GM12878 (cell line): Measurements from ENCODE around the gene RNFT2. TPM values are rescaled to one million over a fixed set of nuclear protein-coding genes. Genes with fewer than 3 reads are reported as not detected.

ENCODE experiments used
- ATAC-seq: fragments of 200-7000 bp; cut with Tn5 transposase; 3 replicates; pipeline ENCODE4 v1.9.1; 2020; ENCODE audit warnings: mild to moderate bottlenecking, moderate library complexity
- BruUV-seq: library from RNA; stranded (reverse); fragments of 400-500 nt; replicated peaks from 2 replicates; lab custom pipeline; 2021; lab: Mats Ljungman, UMichigan
- CTCF ChIA-PET: fragments of 300-600 bp; sonication (Branson Sonifier 250); formaldehyde crosslinking; extraction: SDS; loops from one replicate; lab custom pipeline; 2021; ENCODE audit warnings: inconsistent platforms; lab: Yijun Ruan, JAX
- POLR2A ChIA-PET: fragments of 350-600 bp; formaldehyde crosslinking; extraction: SDS; loops from one replicate; lab custom pipeline; 2021; ENCODE audit warnings: inconsistent platforms; lab: Charles Lee
- RAD21 ChIA-PET: fragments of 300-600 bp; sonication (Branson Sonifier 250); formaldehyde crosslinking; loops from one replicate; lab custom pipeline; 2023; ENCODE audit warnings: antibody characterized with exemption; ENCODE audit not compliant: unreplicated experiment; lab: Charles Lee
- SMC1A ChIA-PET: fragments of 300-600 bp; sonication (Branson Sonifier 250); formaldehyde crosslinking; loops from one replicate; lab custom pipeline; 2023; ENCODE audit not compliant: unreplicated experiment, uncharacterized antibody; lab: Charles Lee
- DNase-seq: peaks from one replicate; pipeline ENCODE4 v3.0.0-alpha.2; 2011; ENCODE audit warnings: low read depth, low spot score
- FAIRE-seq: peaks from 3 replicates; lab custom pipeline; 2011; peaks lifted over from hg19 to GRCh38; lab: Jason Lieb, UNC
- H2AFZ ChIP-seq: 2 replicates; pipeline ENCODE4 v1.6.0; 2011; ENCODE audit warnings: low read depth, low read length, control low read depth; ENCODE audit not compliant: control insufficient read depth
- H3K27ac ChIP-seq: 2 replicates; pipeline ENCODE4 v1.5.1; 2011; ENCODE audit warnings: control low read depth; ENCODE audit not compliant: control insufficient read depth, insufficient read depth
- H3K27me3 ChIP-seq, 2 experiments: replicated peaks in 1 of 2; 2 replicates each; pipeline versions ENCODE4 v1.6.0 to v1.6.1; 2011; ENCODE audit warnings: low read length in 1 of 2; ENCODE audit not compliant: control insufficient read depth in 2 of 2, insufficient read depth in 2 of 2
- H3K36me3 ChIP-seq, 2 experiments: 2 replicates each; pipeline ENCODE4 v1.5.1; 2011; ENCODE audit warnings: low read length in 1 of 2; ENCODE audit not compliant: control insufficient read depth in 2 of 2, insufficient read depth in 2 of 2
- H3K4me1 ChIP-seq: 2 replicates; pipeline ENCODE4 v1.6.1; 2011; ENCODE audit warnings: mild to moderate bottlenecking, low read length, moderate library complexity, mixed read lengths; ENCODE audit not compliant: control insufficient read depth, insufficient read depth
- H3K4me2 ChIP-seq: 2 replicates; pipeline ENCODE4 v1.6.0; 2011; ENCODE audit warnings: control low read depth; ENCODE audit not compliant: control insufficient read depth, insufficient read depth
- H3K4me3 ChIP-seq: fragments of 200-600 bp; sonication (generic); 2 replicates; pipeline ENCODE4 v1.5.1; 2016
- H3K79me2 ChIP-seq: 2 replicates; pipeline ENCODE4 v1.6.0; 2011; ENCODE audit warnings: low read length; ENCODE audit not compliant: control insufficient read depth, insufficient read depth
- H3K9ac ChIP-seq: 2 replicates; pipeline ENCODE4 v1.8.0; 2011; ENCODE audit warnings: low read length, control low read depth, mixed read lengths; ENCODE audit not compliant: control insufficient read depth, insufficient read depth
- H3K9me3 ChIP-seq: replicated peaks from 3 replicates; pipeline ENCODE4 v1.5.1; 2011; ENCODE audit warnings: mild to moderate bottlenecking, low read length; ENCODE audit not compliant: control insufficient read depth, insufficient read depth
- H4K20me1 ChIP-seq: 2 replicates; pipeline ENCODE4 v1.6.0; 2011; ENCODE audit not compliant: control insufficient read depth, insufficient read depth
- ELK1 ChIP-seq: IDR thresholded peaks from 2 replicates; pipeline ENCODE4 v1.6.1; 2012; ENCODE audit warnings: low read depth, low read length, improper control_type of control experiment
- EZH2 ChIP-seq: IDR thresholded peaks from 2 replicates; pipeline ENCODE4 v1.6.1; 2012; ENCODE audit warnings: low read depth, mild to moderate bottlenecking, control low read depth, inconsistent platforms, low read length, borderline replicate concordance; ENCODE audit not compliant: control insufficient read depth
- NFYB ChIP-seq: IDR thresholded peaks from 2 replicates; pipeline ENCODE4 v1.6.1; 2011; ENCODE audit warnings: low read depth, mild to moderate bottlenecking, low read length, improper control_type of control experiment, moderate library complexity; ENCODE audit not compliant: insufficient read depth
- NRF1 ChIP-seq: conservative IDR thresholded peaks from 2 replicates; pipeline ENCODE4 v1.6.1; 2011; ENCODE audit warnings: mild to moderate bottlenecking, low read depth, low read length, improper control_type of control experiment
- RAD21 ChIP-seq: IDR thresholded peaks from 2 replicates; pipeline ENCODE4 v1.6.1; 2011; ENCODE audit warnings: mild to moderate bottlenecking, low read depth, low read length, moderate library complexity; ENCODE audit not compliant: insufficient read depth
- SIX5 ChIP-seq: IDR thresholded peaks from 2 replicates; pipeline ENCODE4 v1.6.1; 2011; ENCODE audit warnings: mild to moderate bottlenecking, low read depth, low read length, moderate library complexity; ENCODE audit not compliant: severe bottlenecking
- YBX1 ChIP-seq: fragments of 450-650 bp; IDR thresholded peaks from 2 replicates; pipeline ENCODE4 v1.6.1; 2016; ENCODE audit warnings: antibody characterized with exemption
- ZBED1 ChIP-seq: IDR thresholded peaks from 2 replicates; pipeline ENCODE4 v1.6.1; 2016; ENCODE audit warnings: borderline replicate concordance
- WGBS: methylation state at CpG from one replicate; pipeline ENCODE4 v1.1.6; 2016; ENCODE audit warnings: low lambda C conversion rate; ENCODE audit not compliant: insufficient replicate concordance, insufficient coverage; ENCODE audit errors: missing lambda C conversion rate; 5-methylcytosine and 5-hydroxymethylcytosine counted together
- in situ Hi-C: fragments of 300-500 bp; cut with MboI; formaldehyde crosslinking; loops from 9 replicates; pipeline ENCODE4 v1.14.3; 2018; ENCODE audit warnings: mixed read lengths
- intact Hi-C: fragments of 100-400 bp; cut with micrococcal nuclease; formaldehyde crosslinking; loops from one replicate; pipeline ENCODE4 v1.14.2; 2022; ENCODE audit not compliant: unreplicated experiment
- polyA plus RNA-seq, 11 experiments: library from polyadenylated mRNA; depleted of rRNA in 4 of 11; unstranded in 6 of 11; stranded (reverse) in 5 of 11; fragments of >200 nt; fragmentation: Nextera tagmentation in 4 of 11; fragmentation: Illumina TruSeq in 1 of 11; extraction: Ambion mirVana in 4 of 11; extraction: Trizol in 1 of 11; gene quantifications; 1 replicate in 1 of 11; 2 replicates in 10 of 11; pipeline versions ENCODE4 v1.2.1 to v1.2.3, GENCODE V29; 2011 to 2016; ENCODE audit warnings: inconsistent platforms in 2 of 11, missing spikeins in 2 of 11, low read depth in 1 of 11
- total RNA-seq, 4 experiments: library from RNA; depleted of rRNA in 3 of 4; stranded (reverse); fragments of >200 nt in 3 of 4; fragmentation: Illumina TruSeq in 1 of 4; extraction: Trizol in 1 of 4; gene quantifications; 2 replicates each; pipeline versions ENCODE4 v1.2.1 to v1.2.3, GENCODE V29; 2013 to 2021

The RNFT2 gene
- total and polyA plus RNA-seq, 10 of the 15 experiments (the other 5 are each of a cell fraction or from before 2014, with no cell fraction given) = 2.5 to 17.3 (median 9.7) TPM

- 89% methylated on average over 10 of the region's 10 CpGs for WGBS
- Histone ChIP-seq H3K9ac (no peak overlapping the region), H3K27me3 (no peaks in the 10 kb centered on the region), H3K9me3 (no peaks in the 10 kb centered on the region), H3K79me2 (no peaks in the 10 kb centered on the region), H3K27ac (no peak overlapping the region), H3K4me1 (no peaks in the 10 kb centered on the region), H3K4me2 (no peak overlapping the region), H2AFZ (no peak overlapping the region), H4K20me1 (no peaks in the 10 kb centered on the region), H3K4me3 (no peak overlapping the region), H3K36me3 (no peaks in the 10 kb centered on the region; a peak in 1 of 4 replicates)
- TF ChIP-seq SIX5 (no peak), NRF1 (no peak), ELK1 (no peak), EZH2 (no peak), RAD21 (no peak), ZBED1 (no peak), NFYB (peak; percentile 50), YBX1 (no peak)
- POLR2A ChIA-PET = no interaction called here
- intact Hi-C loops (no loop called here), in situ Hi-C loops (no loop called here)
- SMC1A ChIA-PET = no interaction called here
- BruUV-seq = no TSS peak
- DNase-seq (no peak), ATAC-seq (no peak), FAIRE-seq (no peak)
- CTCF ChIA-PET = interaction anchor here (0.6 kb wide), 1 partner anchor 79 kb away, joined by 3 read pairs; no protein-coding TSS in a partner anchor
- RAD21 ChIA-PET = interaction anchor here (0.7 kb wide), 1 partner anchor 110 kb away, joined by 3 read pairs; no protein-coding TSS in a partner anchor
These were observed 68.8 kb downstream of the RNFT2 start for GRCh38 chr12:116806845-116807440.
